ENCODE measurements around the gene KCNS1.

DNA sequence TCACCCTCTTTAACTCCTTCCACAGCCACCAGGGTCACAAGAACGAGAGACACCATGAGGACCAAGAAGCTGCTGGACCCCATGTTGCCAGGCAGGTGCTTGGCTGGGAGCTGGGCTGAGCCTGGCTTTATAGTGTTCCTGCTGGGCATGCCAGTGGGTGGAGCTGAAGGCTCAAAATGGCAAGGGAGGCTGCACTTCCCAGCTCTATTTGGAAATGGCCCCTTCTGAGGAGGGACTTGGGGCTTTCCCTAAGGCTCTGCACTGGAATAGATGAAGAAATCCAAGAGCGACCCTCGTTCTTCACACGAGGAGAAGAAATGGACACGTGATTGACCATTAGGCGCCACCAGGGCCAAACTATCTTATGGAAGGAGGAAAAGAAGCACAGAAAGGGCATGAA is 23.4 kb upstream of the KCNS1 start, which contains the start of gene WFDC12:
- TF ChIP-seq CTCF (IDR thresholded peaks at IDR 0.05) (no peak), POLR2A (IDR thresholded peaks at IDR 0.05) (no peak)

All from stomach (tissue), 4 donors.